HepG2 (cell line): ENCODE results near the gene CHID1. TPM values are rescaled to one million over a fixed set of nuclear protein-coding genes. Genes with fewer than 3 reads are reported as not detected.

Experiments used
- FOXC1 ChIP-seq: sonication (generic); formaldehyde crosslinking; IDR thresholded peaks from 2 replicates; pipeline ENCODE4 v1.8.0; 2022; ENCODE audit warnings: mild to moderate bottlenecking, missing genetic modification reagents, borderline replicate concordance
- MIER2 ChIP-seq: IDR thresholded peaks from 2 replicates; pipeline ENCODE4 v1.6.1; 2016; ENCODE audit warnings: missing biosample characterization, missing genetic modification reagents
- RBFOX2 ChIP-seq: fragments of 200-400 bp; formaldehyde crosslinking; IDR thresholded peaks from 2 replicates; pipeline ENCODE4 v1.6.1; 2017; ENCODE audit warnings: low read depth, mild to moderate bottlenecking, low read length
- RBM39 ChIP-seq: fragments of 200-400 bp; formaldehyde crosslinking; IDR thresholded peaks from one replicate; pipeline ENCODE4 v1.6.1; 2018; ENCODE audit warnings: antibody characterized with exemption, mild to moderate bottlenecking, low read depth, low read length; ENCODE audit not compliant: poor library complexity, severe bottlenecking
- RERE ChIP-seq: IDR thresholded peaks from 2 replicates; pipeline ENCODE4 v1.6.1; 2016; ENCODE audit warnings: low read depth, missing genetic modification reagents, missing compliant biosample characterization
- THAP9 ChIP-seq: sonication (generic); formaldehyde crosslinking; IDR thresholded peaks from 2 replicates; pipeline ENCODE4; 2020; ENCODE audit warnings: missing genetic modification reagents, mild to moderate bottlenecking, borderline replicate concordance
- UBTF ChIP-seq: sonication (generic); formaldehyde crosslinking; IDR thresholded peaks from 2 replicates; pipeline ENCODE4 v1.4.0; 2020; ENCODE audit warnings: mild to moderate bottlenecking, missing genetic modification reagents
- ZNF33A ChIP-seq: sonication (generic); formaldehyde crosslinking; IDR thresholded peaks from 2 replicates; pipeline ENCODE4 v1.5.1; 2020; ENCODE audit warnings: missing genetic modification reagents, mild to moderate bottlenecking, moderate library complexity, borderline replicate concordance
- polyA plus RNA-seq, 8 experiments: library from polyadenylated mRNA; depleted of rRNA in 3 of 8; stranded (reverse) in 7 of 8; unstranded in 1 of 8; fragments of >200 nt; fragmentation: Illumina TruSeq in 4 of 8; extraction: Trizol in 4 of 8; gene quantifications; 2 replicates each; pipeline versions ENCODE4 v1.2.1 to v1.2.3, GENCODE V29; 2011 to 2016; ENCODE audit warnings: low read depth in 4 of 8, missing spikeins in 1 of 8, mixed read lengths in 1 of 8; ENCODE audit not compliant: insufficient read depth in 1 of 8
- total RNA-seq, 5 experiments: library from RNA; depleted of rRNA; stranded (reverse); fragments of >200 nt; fragmentation: Illumina TruSeq; extraction: Trizol; gene quantifications; 2 replicates each; pipeline ENCODE4 v1.2.3, GENCODE V29; 2016; ENCODE audit warnings: low read depth in 1 of 5
- TF ChIP-seq, protein P1 (sequence below): sonication (generic); formaldehyde crosslinking; IDR thresholded peaks from 2 replicates; pipeline ENCODE4 v1.4.0; 2020; ENCODE audit warnings: mild to moderate bottlenecking, missing genetic modification reagents, borderline replicate concordance
- TF ChIP-seq, protein P2 (sequence below): IDR thresholded peaks from 2 replicates; pipeline ENCODE4 v1.6.1; 2012; ENCODE audit warnings: inconsistent platforms

Gene CHID1
- total and polyA plus RNA-seq, 2 of the 13 experiments (the other 11 are each of a cell fraction or from before 2014, with no cell fraction given) = 65.1 to 93.6 TPM

DNA sequence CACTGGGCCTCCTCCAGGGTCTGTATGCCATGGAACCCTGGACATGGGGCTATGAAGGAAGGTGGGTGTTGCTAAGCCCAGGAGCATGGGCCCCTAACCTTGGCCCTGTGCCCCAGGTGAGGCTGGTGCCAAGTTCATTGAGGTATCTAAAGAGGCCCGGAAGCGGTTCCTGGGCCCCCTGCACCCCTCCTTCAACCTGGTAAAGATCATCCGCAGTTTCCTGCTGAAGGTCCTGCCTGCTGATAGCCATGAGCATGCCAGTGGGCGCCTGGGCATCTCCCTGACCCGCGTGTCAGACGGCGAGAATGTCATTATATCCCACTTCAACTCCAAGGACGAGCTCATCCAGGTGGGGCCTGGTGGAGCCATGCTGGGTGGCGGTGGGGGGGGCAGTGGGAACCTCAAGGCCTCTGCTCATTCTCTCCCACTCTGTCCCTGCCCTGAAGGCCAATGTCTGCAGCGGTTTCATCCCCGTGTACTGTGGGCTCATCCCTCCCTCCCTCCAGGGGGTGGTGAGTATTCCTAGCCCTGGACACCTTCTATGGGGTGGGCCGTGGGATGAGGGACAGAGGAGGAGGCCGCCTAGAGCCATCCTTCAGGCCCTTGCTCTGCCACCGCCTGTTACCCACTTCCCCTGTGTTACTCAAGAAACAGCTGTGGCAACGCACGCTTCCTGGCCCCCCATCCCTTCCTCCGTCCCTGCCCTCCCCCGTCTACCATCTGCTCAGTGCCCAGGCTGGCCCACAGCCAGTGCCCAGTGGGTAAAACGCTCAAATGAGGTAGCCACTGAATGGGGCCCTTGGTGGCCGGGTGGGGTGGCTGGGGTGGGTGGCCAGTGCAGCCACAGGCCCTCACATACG is 88.9 kb downstream of the CHID1 start (continued):
- TF ChIP-seq THAP9 (CRISPR knock-in tag) = no peak
- TF ChIP-seq RBM39 = no peak
- TF ChIP-seq, protein P1, sequence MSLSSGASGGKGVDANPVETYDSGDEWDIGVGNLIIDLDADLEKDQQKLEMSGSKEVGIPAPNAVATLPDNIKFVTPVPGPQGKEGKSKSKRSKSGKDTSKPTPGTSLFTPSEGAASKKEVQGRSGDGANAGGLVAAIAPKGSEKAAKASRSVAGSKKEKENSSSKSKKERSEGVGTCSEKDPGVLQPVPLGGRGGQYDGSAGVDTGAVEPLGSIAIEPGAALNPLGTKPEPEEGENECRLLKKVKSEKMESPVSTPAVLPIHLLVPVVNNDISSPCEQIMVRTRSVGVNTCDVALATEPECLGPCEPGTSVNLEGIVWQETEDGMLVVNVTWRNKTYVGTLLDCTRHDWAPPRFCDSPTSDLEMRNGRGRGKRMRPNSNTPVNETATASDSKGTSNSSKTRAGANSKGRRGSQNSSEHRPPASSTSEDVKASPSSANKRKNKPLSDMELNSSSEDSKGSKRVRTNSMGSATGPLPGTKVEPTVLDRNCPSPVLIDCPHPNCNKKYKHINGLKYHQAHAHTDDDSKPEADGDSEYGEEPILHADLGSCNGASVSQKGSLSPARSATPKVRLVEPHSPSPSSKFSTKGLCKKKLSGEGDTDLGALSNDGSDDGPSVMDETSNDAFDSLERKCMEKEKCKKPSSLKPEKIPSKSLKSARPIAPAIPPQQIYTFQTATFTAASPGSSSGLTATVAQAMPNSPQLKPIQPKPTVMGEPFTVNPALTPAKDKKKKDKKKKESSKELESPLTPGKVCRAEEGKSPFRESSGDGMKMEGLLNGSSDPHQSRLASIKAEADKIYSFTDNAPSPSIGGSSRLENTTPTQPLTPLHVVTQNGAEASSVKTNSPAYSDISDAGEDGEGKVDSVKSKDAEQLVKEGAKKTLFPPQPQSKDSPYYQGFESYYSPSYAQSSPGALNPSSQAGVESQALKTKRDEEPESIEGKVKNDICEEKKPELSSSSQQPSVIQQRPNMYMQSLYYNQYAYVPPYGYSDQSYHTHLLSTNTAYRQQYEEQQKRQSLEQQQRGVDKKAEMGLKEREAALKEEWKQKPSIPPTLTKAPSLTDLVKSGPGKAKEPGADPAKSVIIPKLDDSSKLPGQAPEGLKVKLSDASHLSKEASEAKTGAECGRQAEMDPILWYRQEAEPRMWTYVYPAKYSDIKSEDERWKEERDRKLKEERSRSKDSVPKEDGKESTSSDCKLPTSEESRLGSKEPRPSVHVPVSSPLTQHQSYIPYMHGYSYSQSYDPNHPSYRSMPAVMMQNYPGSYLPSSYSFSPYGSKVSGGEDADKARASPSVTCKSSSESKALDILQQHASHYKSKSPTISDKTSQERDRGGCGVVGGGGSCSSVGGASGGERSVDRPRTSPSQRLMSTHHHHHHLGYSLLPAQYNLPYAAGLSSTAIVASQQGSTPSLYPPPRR (CRISPR knock-in tag) = no peak
- TF ChIP-seq FOXC1 = 0 out of 2 replicates have a peak, but pooled peaks have one; percentile 18
- no peak for TF ChIP-seq RERE (CRISPR knock-in tag)
- TF ChIP-seq RBFOX2 = peak; percentile 36; the same call in 1 of the 2 replicates
- no peak for TF ChIP-seq ZNF33A
- no peak for TF ChIP-seq MIER2
- 0 out of 2 replicates have a peak, but pooled peaks have one; percentile 4 for TF ChIP-seq UBTF (CRISPR knock-in tag)
- TF ChIP-seq, protein P2, sequence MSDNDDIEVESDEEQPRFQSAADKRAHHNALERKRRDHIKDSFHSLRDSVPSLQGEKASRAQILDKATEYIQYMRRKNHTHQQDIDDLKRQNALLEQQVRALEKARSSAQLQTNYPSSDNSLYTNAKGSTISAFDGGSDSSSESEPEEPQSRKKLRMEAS = no peak
